Peyer's patch (tissue), 4 donors: ENCODE results near the gene CD46. TPM values are rescaled to one million over a fixed set of nuclear protein-coding genes. Genes with fewer than 3 reads are reported as not detected.

Experiments used
- DNase-seq, 3 donors: peaks; one replicate each; pipeline ENCODE4 v3.0.0-alpha.2; 2017 to 2019
- H3K27ac ChIP-seq, 4 donors: fragments of 200-600 bp; sonication (generic); one replicate each; pipeline ENCODE4 v1.5.1; 2016 to 2019
- H3K27me3 ChIP-seq, 2 donors: fragments of 200-600 bp; sonication (generic); one replicate each; pipeline ENCODE4 v1.5.1; 2019
- H3K36me3 ChIP-seq, 3 donors: fragments of 200-600 bp; sonication (generic); one replicate each; pipeline ENCODE4 v1.5.1; 2016 to 2019
- H3K4me1 ChIP-seq, 4 donors: fragments of 200-600 bp; sonication (generic); one replicate each; pipeline ENCODE4 v1.5.1; 2016 to 2019
- H3K4me3 ChIP-seq, 4 donors: fragments of 200-600 bp; sonication (generic); 1 replicate in 3 of 4; 2 replicates in 1 of 4; pipeline ENCODE4 v1.5.1; 2016 to 2019; ENCODE audit warnings: mild to moderate bottlenecking in 1 of 4
- H3K9me3 ChIP-seq, 4 donors: fragments of 200-600 bp; sonication (generic); one replicate each; pipeline ENCODE4 v1.5.1; 2016 to 2019; ENCODE audit warnings: mild to moderate bottlenecking in 1 of 4
- CTCF ChIP-seq, 6 experiments: fragments of 450-650 bp in 4 of 6; fragments of 200-600 bp in 2 of 6; sonication (generic) in 1 of 6; IDR thresholded peaks; one replicate each; pipeline ENCODE4 v1.5.1; 2017 to 2019; ENCODE audit warnings: antibody characterized with exemption in 6 of 6, mild to moderate bottlenecking in 3 of 6, moderate library complexity in 1 of 6
- POLR2A ChIP-seq, 2 donors: fragments of 450-650 bp; IDR thresholded peaks; one replicate each; pipeline ENCODE4 v1.5.1; 2017; ENCODE audit warnings: antibody characterized with exemption in 2 of 2, mild to moderate bottlenecking in 2 of 2, moderate library complexity in 2 of 2
- total RNA-seq, 4 donors: library from RNA; depleted of rRNA; stranded (reverse); fragments of >200 nt; gene quantifications; one replicate each; pipeline ENCODE4 v1.1.0, GENCODE V29; 2016

The CD46 gene
- total RNA-seq, 4 donors from 2014 or later = 102 to 204 (median 176) TPM

GRCh38 chr1:207797229-207797973 is 45.5 kb downstream of the CD46 start:
- no peak for TF ChIP-seq POLR2A (IDR thresholded peaks at IDR 0.05)
- TF ChIP-seq CTCF (IDR thresholded peaks at IDR 0.05) = peak; percentile 61 to 91 (median 81)
- peaks cover 0 to 34% (median 0%) of the 10 kb centered on the region in 3 donors for H3K36me3 ChIP-seq
- H3K27ac ChIP-seq = no peak overlapping the region
- H3K4me3 ChIP-seq = no peak overlapping the region
- no peaks in the 10 kb centered on the region for H3K27me3 ChIP-seq
- H3K4me1 ChIP-seq = peaks cover 0 to 6% (median 0%) of the 10 kb centered on the region in 4 donors
- peak; percentile 82 to 94 (median 83) for DNase-seq
- H3K9me3 ChIP-seq = no peaks in the 10 kb centered on the region

GRCh38 chr1:207798847-207799246 is 47.0 kb downstream of the CD46 start:
- DNase-seq = peak in 1 of 3 donors; percentile 22
- Histone ChIP-seq H3K36me3 (peaks cover 0 to 38% (median 0%) of the 10 kb centered on the region in 3 donors), H3K9me3 (no peaks in the 10 kb centered on the region), H3K27ac (no peak overlapping the region), H3K4me1 (peaks cover 0 to 6% (median 0%) of the 10 kb centered on the region in 4 donors), H3K27me3 (no peaks in the 10 kb centered on the region), H3K4me3 (no peak overlapping the region)
- TF ChIP-seq CTCF (IDR thresholded peaks at IDR 0.05) (no peak), POLR2A (IDR thresholded peaks at IDR 0.05) (no peak)

GRCh38 chr1:207799989-207800648 is 48.3 kb downstream of the CD46 start:
- DNase-seq = peak in 1 of 3 donors; percentile 27
- no peak for TF ChIP-seq POLR2A (IDR thresholded peaks at IDR 0.05)
- TF ChIP-seq CTCF (IDR thresholded peaks at IDR 0.05) = no peak
- H3K4me1 ChIP-seq = peaks cover 0 to 6% (median 0%) of the 10 kb centered on the region in 4 donors
- H3K36me3 ChIP-seq = peaks cover 0 to 41% (median 0%) of the 10 kb centered on the region in 3 donors
- no peaks in the 10 kb centered on the region for H3K27me3 ChIP-seq
- H3K9me3 ChIP-seq = no peaks in the 10 kb centered on the region
- H3K27ac ChIP-seq = no peak overlapping the region
- H3K4me3 ChIP-seq = no peak overlapping the region

- Histone ChIP-seq H3K4me1 (peaks cover 0 to 12% (median 2%) of the 10 kb centered on the region in 4 donors), H3K27me3 (no peaks in the 10 kb centered on the region), H3K4me3 (no peak overlapping the region), H3K36me3 (peaks cover 0 to 52% (median 0%) of the 10 kb centered on the region in 3 donors), H3K27ac (no peak overlapping the region), H3K9me3 (no peaks in the 10 kb centered on the region)
- no peak for TF ChIP-seq CTCF (IDR thresholded peaks at IDR 0.05)
- TF ChIP-seq POLR2A (IDR thresholded peaks at IDR 0.05) = no peak
- no peak for DNase-seq
Observed at GRCh38 chr1:207801819-207802218, 50.0 kb downstream of the CD46 start.

- Histone ChIP-seq H3K27ac (no peak overlapping the region), H3K4me3 (no peak overlapping the region), H3K27me3 (no peaks in the 10 kb centered on the region), H3K36me3 (peaks cover 0 to 71% (median 0%) of the 10 kb centered on the region in 3 donors), H3K9me3 (no peaks in the 10 kb centered on the region), H3K4me1 (peaks cover 0 to 25% (median 18%) of the 10 kb centered on the region in 4 donors)
- TF ChIP-seq POLR2A (IDR thresholded peaks at IDR 0.05) = no peak
- no peak for TF ChIP-seq CTCF (IDR thresholded peaks at IDR 0.05)
- no peak for DNase-seq
Observed at GRCh38 chr1:207803678-207804077, 51.8 kb downstream of the CD46 start.
